PC-3 (cell line): ENCODE measurements around the gene D2HGDH. TPM values are rescaled to one million over a fixed set of nuclear protein-coding genes. Genes with fewer than 3 reads are reported as not detected.

Experiments
- ATAC-seq: fragments of 200-7000 bp; cut with Tn5 transposase; 2 replicates; pipeline ENCODE4 v1.9.1; 2020; ENCODE audit warnings: mild to moderate bottlenecking, moderate library complexity
- BruUV-seq: library from RNA; stranded (reverse); fragments of 400-500 nt; replicated peaks from 2 replicates; lab custom pipeline; 2021; lab: Mats Ljungman, UMichigan
- CTCF ChIA-PET: fragments of 300-600 bp; sonication (Branson Sonifier 250); formaldehyde crosslinking; loops from one replicate; lab custom pipeline; 2022; ENCODE audit warnings: antibody characterized with exemption; lab: Charles Lee
- POLR2A ChIA-PET: fragments of 300-600 bp; sonication (Branson Sonifier 250); formaldehyde crosslinking; loops from one replicate; lab custom pipeline; 2022; ENCODE audit warnings: antibody characterized with exemption; ENCODE audit not compliant: unreplicated experiment; lab: Charles Lee
- DNase-seq: peaks from one replicate; pipeline ENCODE4 v3.0.0-alpha.2; 2015
- H2AFZ ChIP-seq: fragments of 300-600 bp; sonication (generic); 2 replicates; pipeline ENCODE4 v1.6.0; 2016; ENCODE audit warnings: antibody characterized with exemption, low read length
- H3F3A ChIP-seq: fragments of 300-600 bp; sonication (generic); one replicate; pipeline ENCODE4 v1.6.0; 2017; ENCODE audit warnings: antibody characterized with exemption, low read length, control low read depth, mild to moderate bottlenecking; ENCODE audit not compliant: unreplicated experiment
- H3K27ac ChIP-seq: fragments of 300-600 bp; sonication (generic); 2 replicates; pipeline ENCODE4 v1.5.1; 2016; ENCODE audit warnings: mild to moderate bottlenecking, low read length
- H3K27me3 ChIP-seq: fragments of 300-600 bp; sonication (generic); 2 replicates; pipeline ENCODE4 v1.6.1; 2016; ENCODE audit warnings: low read length, mixed read lengths
- H3K36me3 ChIP-seq: fragments of 300-600 bp; sonication (generic); 2 replicates; pipeline ENCODE4 v1.6.1; 2016; ENCODE audit warnings: low read depth, mixed run types, low read length, mixed read lengths
- H3K4me1 ChIP-seq: fragments of 300-600 bp; sonication (generic); 2 replicates; pipeline ENCODE4 v1.5.1; 2016; ENCODE audit warnings: low read length; ENCODE audit not compliant: insufficient read depth
- H3K4me2 ChIP-seq: fragments of 300-600 bp; sonication (generic); 2 replicates; pipeline ENCODE4 v1.6.0; 2016; ENCODE audit warnings: low read length
- H3K4me3 ChIP-seq: fragments of 300-600 bp; sonication (generic); 2 replicates; pipeline ENCODE4 v1.5.1; 2016; ENCODE audit warnings: mild to moderate bottlenecking, low read length, mixed read lengths
- H3K79me2 ChIP-seq: fragments of 300-600 bp; sonication (generic); 2 replicates; pipeline ENCODE4 v1.6.1; 2017; ENCODE audit warnings: low read length, mixed read lengths
- H3K9ac ChIP-seq: fragments of 300-600 bp; sonication (generic); 2 replicates; pipeline ENCODE4 v1.6.0; 2016; ENCODE audit warnings: mild to moderate bottlenecking, low read length
- H3K9me2 ChIP-seq: fragments of 300-600 bp; sonication (generic); replicated peaks from 2 replicates; pipeline ENCODE4 v1.6.1; 2016; ENCODE audit warnings: mixed run types, low read length, mixed read lengths
- H3K9me3 ChIP-seq: fragments of 300-600 bp; sonication (generic); 2 replicates; pipeline ENCODE4 v1.6.1; 2016; ENCODE audit warnings: low read length, mixed read lengths
- H4K20me1 ChIP-seq: fragments of 300-600 bp; sonication (generic); 2 replicates; pipeline ENCODE4 v1.6.1; 2016; ENCODE audit warnings: low read length, mixed read lengths
- CTCF ChIP-seq: fragments of 300-600 bp; sonication (generic); conservative IDR thresholded peaks from 2 replicates; pipeline ENCODE4 v1.5.1; 2017; ENCODE audit warnings: antibody characterized with exemption, low read depth, mild to moderate bottlenecking, low read length
- EZH2 ChIP-seq: fragments of 300-600 bp; sonication (generic); IDR thresholded peaks from one replicate; pipeline ENCODE4 v1.6.1; 2017; ENCODE audit warnings: antibody characterized with exemption, mild to moderate bottlenecking, low read length; ENCODE audit not compliant: unreplicated experiment
- EZH2phosphoT487 ChIP-seq: fragments of 300-600 bp; sonication (generic); IDR thresholded peaks from 2 replicates; pipeline ENCODE4 v1.6.1; 2018; ENCODE audit warnings: mild to moderate bottlenecking, antibody characterized with exemption, low read length, borderline replicate concordance
- intact Hi-C: fragments of 100-400 bp; cut with micrococcal nuclease; formaldehyde crosslinking; loops from 2 replicates; pipeline ENCODE4 v1.9.0; 2023
- total RNA-seq: library from RNA; depleted of rRNA; stranded (reverse); fragments of >200 nt; gene quantifications from 2 replicates; pipeline ENCODE4 v1.2.3, GENCODE V29; 2014

D2HGDH gene
- total RNA-seq, 1 experiment from 2014 or later, result 28.5 TPM

DNA sequence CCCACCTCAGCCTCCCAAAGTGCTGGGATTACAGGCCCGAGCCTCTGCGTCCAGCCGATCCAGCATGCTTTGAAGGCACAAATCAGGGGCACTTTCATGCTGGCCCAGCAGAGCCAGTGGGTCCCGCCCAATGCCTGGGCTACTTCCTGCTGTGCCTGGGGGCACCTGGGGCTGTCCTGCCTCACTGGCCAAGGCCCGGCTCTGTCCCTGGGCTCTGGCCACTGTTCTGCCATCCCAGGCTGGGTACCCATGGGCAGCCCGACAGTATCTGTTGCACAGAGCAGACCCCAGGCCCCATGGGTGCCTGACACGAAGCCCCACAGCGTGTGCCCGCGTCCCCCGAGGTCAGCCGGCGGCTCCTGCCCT is 35.4 kb downstream of the D2HGDH start:
- H3K9me2 ChIP-seq, result no peaks in the 10 kb centered on the region
- H2AFZ ChIP-seq, result no peak overlapping the region
- H3K4me2 ChIP-seq, result no peak overlapping the region
- H3K9ac ChIP-seq, result no peak overlapping the region
- H3K79me2 ChIP-seq, result no peaks in the 10 kb centered on the region
- ATAC-seq (no peak), DNase-seq (no peak)
- H3K27me3 ChIP-seq, result no peaks in the 10 kb centered on the region
- ChIA-PET POLR2A (no interaction called here), CTCF (no interaction called here)
- H3K27ac ChIP-seq, result no peak overlapping the region
- H3K9me3 ChIP-seq, result no peaks in the 10 kb centered on the region
- no peaks in the 10 kb centered on the region for H3F3A ChIP-seq
- no peaks in the 10 kb centered on the region for H3K36me3 ChIP-seq
- no peak overlapping the region for H3K4me3 ChIP-seq
- intact Hi-C loops, result no loop called here
- BruUV-seq, result no TSS peak
- H3K4me1 ChIP-seq, result peaks cover 5% of the 10 kb centered on the region
- no peaks in the 10 kb centered on the region for H4K20me1 ChIP-seq
- no peak for TF ChIP-seq EZH2phosphoT487
- TF ChIP-seq EZH2, result no peak
- TF ChIP-seq CTCF, result no peak

DNA sequence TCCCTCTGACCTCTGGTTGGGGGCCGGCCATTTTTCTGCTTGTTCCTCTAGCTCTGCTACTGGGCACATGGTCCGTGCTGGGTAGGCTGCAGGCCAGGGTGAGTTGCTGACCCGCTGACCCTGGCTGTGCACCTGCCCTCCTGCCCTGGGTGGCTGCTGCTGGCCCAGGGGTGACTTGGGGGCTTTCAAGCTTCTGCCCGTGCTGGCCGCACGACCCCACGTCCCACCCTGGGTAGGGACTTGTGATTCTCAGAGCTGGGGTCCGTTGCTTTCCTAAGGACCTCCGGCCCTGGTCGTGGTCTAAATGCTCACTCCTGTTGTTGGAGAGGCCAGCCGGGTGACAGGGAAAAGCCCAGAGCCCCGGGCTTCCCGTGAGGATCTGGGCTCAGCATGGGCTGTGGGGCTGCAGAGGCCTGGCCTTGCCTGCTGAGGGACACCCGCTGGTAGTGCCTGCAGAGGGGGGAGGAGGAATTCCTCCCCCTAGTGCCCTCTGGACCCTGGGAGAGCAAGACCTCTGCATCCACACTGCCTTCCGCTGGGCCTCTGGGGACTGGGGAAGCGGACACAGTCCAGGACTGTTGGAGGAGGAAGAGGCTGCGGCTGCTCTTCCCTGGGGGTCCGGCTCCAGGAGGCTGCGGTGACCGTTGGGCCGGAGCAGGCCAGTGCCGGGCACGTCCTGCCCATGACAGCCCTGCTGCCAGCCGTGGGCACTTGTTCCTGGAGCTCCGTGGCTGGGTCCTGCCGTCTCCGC is 35.9 kb downstream of the D2HGDH start:
- no peaks in the 10 kb centered on the region for H3K79me2 ChIP-seq
- H2AFZ ChIP-seq, result no peak overlapping the region
- H3K4me1 ChIP-seq, result peaks cover 5% of the 10 kb centered on the region
- ATAC-seq (no peak), DNase-seq (no peak)
- BruUV-seq, result no TSS peak
- no peak overlapping the region for H3K9ac ChIP-seq
- no peak overlapping the region for H3K4me2 ChIP-seq
- no peak overlapping the region for H3K27ac ChIP-seq
- H3K9me3 ChIP-seq, result no peaks in the 10 kb centered on the region
- no peaks in the 10 kb centered on the region for H4K20me1 ChIP-seq
- no peaks in the 10 kb centered on the region for H3F3A ChIP-seq
- CTCF ChIA-PET, result no interaction called here
- no peaks in the 10 kb centered on the region for H3K9me2 ChIP-seq
- intact Hi-C loops, result no loop called here
- H3K4me3 ChIP-seq, result no peak overlapping the region
- TF ChIP-seq EZH2 (no peak), CTCF (no peak), EZH2phosphoT487 (no peak)
- POLR2A ChIA-PET, result no interaction called here
- H3K27me3 ChIP-seq, result no peaks in the 10 kb centered on the region
- H3K36me3 ChIP-seq, result no peaks in the 10 kb centered on the region

- H4K20me1 ChIP-seq, result no peaks in the 10 kb centered on the region
- no peak overlapping the region for H3K4me3 ChIP-seq
- H3K79me2 ChIP-seq, result no peaks in the 10 kb centered on the region
- H3F3A ChIP-seq, result no peaks in the 10 kb centered on the region
- no peak for DNase-seq
- no peaks in the 10 kb centered on the region for H3K36me3 ChIP-seq
- no peaks in the 10 kb centered on the region for H3K27me3 ChIP-seq
- POLR2A ChIA-PET, result no interaction called here
- H3K4me1 ChIP-seq, result peaks cover 5% of the 10 kb centered on the region
- no TSS peak for BruUV-seq
- no peaks in the 10 kb centered on the region for H3K9me3 ChIP-seq
- intact Hi-C loops, result no loop called here
- no peak overlapping the region for H3K9ac ChIP-seq
- H3K4me2 ChIP-seq, result no peak overlapping the region
- no peak for ATAC-seq
- H3K27ac ChIP-seq, result no peak overlapping the region
- CTCF ChIA-PET, result no interaction called here
- no peak for TF ChIP-seq EZH2
- no peak for TF ChIP-seq EZH2phosphoT487
- no peak for TF ChIP-seq CTCF
- no peaks in the 10 kb centered on the region for H3K9me2 ChIP-seq
- no peak overlapping the region for H2AFZ ChIP-seq
Measured at GRCh38 chr2:241770936-241771285, 36.5 kb downstream of the D2HGDH start.
